Ovary (tissue), 9 donors: ENCODE data around the gene PPDPF. TPM values are rescaled to one million over a fixed set of nuclear protein-coding genes. Genes with fewer than 3 reads are reported as not detected.

ENCODE experiments used
- DNase-seq, 5 donors: peaks; one replicate each; pipeline ENCODE4 v3.0.0-alpha.2; 2019 to 2020
- H3K27ac ChIP-seq, 2 donors: fragments of 200-600 bp; one replicate each; pipeline versions ENCODE4 v1.5.1 to v1.8.0; 2019 to 2022
- H3K27me3 ChIP-seq: fragments of 200-600 bp; one replicate; pipeline ENCODE4 v1.8.0; 2022
- H3K36me3 ChIP-seq: fragments of 200-600 bp; sonication (generic); one replicate; pipeline ENCODE4 v1.5.1; 2019
- H3K4me1 ChIP-seq: one replicate; pipeline ENCODE4 v1.8.1; 2013; ENCODE audit warnings: mild to moderate bottlenecking, moderate library complexity; ENCODE audit not compliant: insufficient read depth
- H3K4me3 ChIP-seq: fragments of 200-600 bp; sonication (generic); one replicate; pipeline ENCODE4 v1.5.1; 2017
- H3K9me3 ChIP-seq, 2 donors: fragments of 200-600 bp in 1 of 2; sonication (generic) in 1 of 2; one replicate each; pipeline versions ENCODE4 v1.5.1 to v1.8.1; 2013 to 2019; ENCODE audit warnings: mild to moderate bottlenecking in 1 of 2, moderate library complexity in 1 of 2
- CTCF ChIP-seq, 3 donors: fragments of 450-650 bp in 2 of 3; fragments of 200-600 bp in 1 of 3; IDR thresholded peaks; one replicate each; pipeline versions ENCODE4 v1.5.1 to v1.8.0; 2016 to 2022; ENCODE audit warnings: antibody characterized with exemption in 3 of 3, mild to moderate bottlenecking in 1 of 3
- EP300 ChIP-seq: sonication (generic); formaldehyde crosslinking; IDR thresholded peaks from one replicate; pipeline ENCODE4 v1.6.1; 2017; ENCODE audit warnings: antibody characterized with exemption
- POLR2A ChIP-seq: fragments of 450-650 bp; IDR thresholded peaks from one replicate; pipeline ENCODE4 v1.6.1; 2017; ENCODE audit warnings: antibody characterized with exemption, mild to moderate bottlenecking, moderate library complexity
- WGBS, 3 donors: extraction: QIAGEN DNeasy Blood & Tissue Kit in 1 of 3; methylation state at CpG; one replicate each; pipeline versions ENCODE4 v1.1.5 to v1.1.7; 2013 to 2017; 5-methylcytosine and 5-hydroxymethylcytosine counted together
- intact Hi-C, 4 donors: fragments of 100-400 bp; cut with DNase I; formaldehyde crosslinking; loops; one replicate each; pipeline versions ENCODE4 v1.11.0 to v1.15.1; 2022 to 2023
- polyA plus RNA-seq, 2 donors: library from polyadenylated mRNA; stranded (reverse); fragments of 200-250 nt in 1 of 2; fragments of 350-450 nt in 1 of 2; fragmentation: Illumina TruSeq in 1 of 2; extraction: RNeasy Lipid Tissue Mini Kit (QIAGEN cat#74804) in 1 of 2; gene quantifications; one replicate each; pipeline ENCODE4 v1.2.3, GENCODE V29; 2013 to 2014
- total RNA-seq, 7 donors: library from RNA; depleted of rRNA in 2 of 7; stranded (reverse); fragments of >200 nt in 2 of 7; fragmentation: NEBNext Ultra II Directional in 3 of 7; extraction: Animal tissue kit (Norgen Biotek cat#: 25700) in 3 of 7; gene quantifications; one replicate each; pipeline versions ENCODE4 v1.1.0 to v1.2.4, GENCODE V29; 2016 to 2023
- donor health status: DM: no; HTN: no; CAD: no; lungs with moderate emphysema.
- donor health status: DM: no; HTN: no; CAD: no.
- donor health status: Bipolar disorder and iron deficiency.
- donor health status: DM: yes; HTN: yes; CAD: no.
- donor health status: DM: no; HTN: no; CAD: no.
- donor health status: DM: yes; HTN: yes; CAD: no.

The PPDPF gene
- total and polyA plus RNA-seq, 9 donors, result 4.9 to 315 (median 201) TPM

- Histone ChIP-seq H3K27ac (no peak overlapping the region), H3K27me3 (no peaks in the 10 kb centered on the region), H3K4me3 (no peak overlapping the region), H3K36me3 (no peaks in the 10 kb centered on the region), H3K9me3 (no peaks in the 10 kb centered on the region), H3K4me1 (no peaks in the 10 kb centered on the region)
- no peak for DNase-seq
- intact Hi-C loops, result no loop called here
- no peak for TF ChIP-seq CTCF (IDR thresholded peaks at IDR 0.05)
- TF ChIP-seq POLR2A, result no peak
- no peak for TF ChIP-seq EP300
- WGBS, 3 donors, result 7 to 21% (median 17%) methylated on average over 9 to 11 of the region's 11 CpGs
These were observed 28.0 kb downstream of the PPDPF start for GRCh38 chr20:63548542-63548941.

- H3K36me3 ChIP-seq, result no peaks in the 10 kb centered on the region
- intact Hi-C loops, result no loop called here
- no peak overlapping the region for H3K4me3 ChIP-seq
- no peak overlapping the region for H3K27ac ChIP-seq
- DNase-seq, result no peak
- no peaks in the 10 kb centered on the region for H3K27me3 ChIP-seq
- H3K9me3 ChIP-seq, result no peaks in the 10 kb centered on the region
- no peak for TF ChIP-seq CTCF (IDR thresholded peaks at IDR 0.05)
- TF ChIP-seq EP300, result no peak
- TF ChIP-seq POLR2A, result no peak
- WGBS, 3 donors, result 6 to 12% (median 8%) methylated on average over 11 to 25 of the region's 25 CpGs
- no peaks in the 10 kb centered on the region for H3K4me1 ChIP-seq
These were observed 28.5 kb downstream of the PPDPF start for GRCh38 chr20:63549019-63549418.

- intact Hi-C loops, result loop anchor here in 1 of 4 donors (10.0 kb wide), 1 partner anchor 335 kb away; no protein-coding TSS in a partner anchor
- DNase-seq, result no peak
- Histone ChIP-seq H3K27ac (no peak overlapping the region), H3K4me3 (no peak overlapping the region), H3K4me1 (peaks cover 1% of the 10 kb centered on the region), H3K27me3 (no peaks in the 10 kb centered on the region), H3K36me3 (no peaks in the 10 kb centered on the region), H3K9me3 (no peaks in the 10 kb centered on the region)
- WGBS, 3 donors, result 73 to 86% (median 82%) methylated on average over 15 to 18 of the region's 18 CpGs
- TF ChIP-seq POLR2A (no peak), EP300 (no peak), CTCF (IDR thresholded peaks at IDR 0.05) (no peak)
These were observed 29.2 kb downstream of the PPDPF start for GRCh38 chr20:63549679-63550282.

GRCh38 chr20:63551068-63551467 is 30.5 kb downstream of the PPDPF start:
- Histone ChIP-seq H3K4me1 (peaks cover 1% of the 10 kb centered on the region), H3K9me3 (no peaks in the 10 kb centered on the region), H3K4me3 (no peak overlapping the region), H3K36me3 (no peaks in the 10 kb centered on the region), H3K27me3 (no peaks in the 10 kb centered on the region), H3K27ac (no peak overlapping the region)
- no peak for DNase-seq
- intact Hi-C loops, result loop anchor here in 1 of 4 donors (10.0 kb wide), 1 partner anchor 334 kb away; no protein-coding TSS in a partner anchor
- 24 to 25% (median 25%) methylated on average over 9 of the region's 9 CpGs for WGBS, 3 donors
- TF ChIP-seq POLR2A, result no peak
- no peak for TF ChIP-seq EP300
- TF ChIP-seq CTCF (IDR thresholded peaks at IDR 0.05), result no peak
